GM12892 (cell line): ENCODE measurements around the gene GPR31.

Experiments used
- DNase-seq: peaks from one replicate; pipeline ENCODE4 v3.0.0; 2011; ENCODE audit not compliant: insufficient read length
- FAIRE-seq: peaks from 2 replicates; lab custom pipeline; 2011; peaks lifted over from hg19 to GRCh38; lab: Jason Lieb, UNC
- POLR2A ChIP-seq: IDR thresholded peaks from 2 replicates; pipeline ENCODE4 v1.6.1; 2011; ENCODE audit warnings: low read depth, low read length, control low read depth
- POLR2AphosphoS5 ChIP-seq: IDR thresholded peaks from 2 replicates; pipeline ENCODE4 v1.6.1; 2011; ENCODE audit warnings: low read depth, low read length, control low read depth
- TAF1 ChIP-seq: IDR thresholded peaks from 2 replicates; pipeline ENCODE4 v1.6.1; 2011; ENCODE audit warnings: low read depth, mild to moderate bottlenecking, control low read depth, low read length, borderline replicate concordance

Gene GPR31

GRCh38 chr6:167152862-167153261, 4.9 kb downstream of the GPR31 start:
- DNase-seq = no peak
- TF ChIP-seq POLR2AphosphoS5 (peak; percentile 62; the same call in 1 of the 2 replicates), TAF1 (no peak), POLR2A (peak; percentile 64; the same call in 1 of the 2 replicates)
- FAIRE-seq = no peak

DNA sequence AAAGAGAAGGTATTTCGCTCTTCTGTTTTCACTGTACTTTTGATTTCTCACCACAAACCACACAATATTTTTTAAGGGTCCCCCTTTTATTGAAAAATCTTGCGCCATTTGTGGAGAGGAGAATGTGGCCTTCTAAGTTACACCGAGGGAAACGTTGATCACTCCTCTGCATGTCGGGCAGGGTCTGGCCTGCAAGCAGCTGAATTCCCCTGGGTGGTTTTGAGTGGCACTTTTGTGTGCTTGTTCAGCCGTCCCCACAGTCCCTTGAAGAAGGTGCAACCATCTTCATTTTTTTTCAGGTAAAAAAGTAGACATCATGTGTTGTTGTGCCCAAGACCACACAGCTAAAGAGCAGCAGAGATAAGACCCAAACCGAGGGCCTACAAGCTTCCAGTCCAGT, 6.1 kb downstream of the GPR31 start:
- FAIRE-seq = no peak
- TF ChIP-seq POLR2A = no peak
- no peak for TF ChIP-seq POLR2AphosphoS5
- no peak for TF ChIP-seq TAF1
- no peak for DNase-seq

GRCh38 chr6:167150941-167151549, 6.7 kb downstream of the GPR31 start:
- DNase-seq (no peak), FAIRE-seq (peak; percentile 95)
- TF ChIP-seq POLR2A (no peak; the same call in 1 of the 2 replicates), TAF1 (no peak)

GRCh38 chr6:167148997-167149396, 8.8 kb downstream of the GPR31 start:
- DNase-seq (no peak), FAIRE-seq (no peak)
- TF ChIP-seq TAF1 (no peak), POLR2AphosphoS5 (no peak), POLR2A (no peak)

DNA sequence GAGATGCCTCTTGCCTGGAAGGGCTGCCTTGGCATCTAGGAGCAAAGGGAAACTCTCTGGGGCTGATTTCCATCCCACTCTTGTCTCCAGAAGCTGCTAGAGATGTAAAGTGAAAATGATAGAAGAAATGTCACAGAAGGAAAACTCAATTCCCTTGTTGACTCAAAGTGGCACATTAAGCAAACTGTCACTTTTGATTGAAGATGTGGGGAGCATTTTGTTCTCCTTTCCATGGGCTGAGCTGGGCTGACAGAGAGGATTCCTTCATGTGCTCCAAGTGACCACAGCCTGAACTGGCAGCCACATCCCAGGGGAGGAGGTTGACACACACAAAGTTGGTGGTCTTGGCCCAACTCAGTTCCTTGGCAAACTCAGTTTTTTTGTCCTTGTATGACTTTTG, 9.8 kb downstream of the GPR31 start:
- FAIRE-seq (no peak), DNase-seq (no peak)
- TF ChIP-seq POLR2A (no peak), POLR2AphosphoS5 (no peak), TAF1 (no peak)

- no peak for FAIRE-seq
- TF ChIP-seq TAF1 (no peak), POLR2A (no peak), POLR2AphosphoS5 (no peak)
- DNase-seq = no peak
Measured at GRCh38 chr6:167146977-167147376, 10.8 kb downstream of the GPR31 start.

DNA sequence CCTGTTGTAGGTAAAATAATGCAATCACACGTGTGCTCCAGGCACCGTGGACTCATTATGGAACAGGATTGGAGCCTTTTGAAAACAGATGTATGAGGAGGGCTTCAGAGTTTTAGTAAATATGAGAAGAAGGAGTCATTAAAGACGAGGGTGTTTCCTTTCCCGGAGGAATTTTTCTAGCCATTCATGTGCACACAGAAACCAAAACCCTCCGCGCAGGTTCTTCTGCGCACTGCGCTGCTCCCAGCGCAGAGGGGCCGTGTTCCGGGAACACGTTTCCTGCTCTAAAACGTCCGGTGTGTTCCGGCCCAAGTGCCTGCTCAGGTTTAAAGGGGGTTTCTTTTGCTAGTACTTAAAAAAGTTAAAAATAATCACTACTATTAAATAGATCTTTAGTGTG, 11.6 kb downstream of the GPR31 start:
- DNase-seq (no peak), FAIRE-seq (no peak)
- TF ChIP-seq TAF1 (no peak), POLR2AphosphoS5 (no peak), POLR2A (no peak)

GRCh38 chr6:167145461-167145860, 12.3 kb downstream of the GPR31 start:
- no peak for FAIRE-seq
- TF ChIP-seq POLR2A (no peak), TAF1 (no peak), POLR2AphosphoS5 (no peak)
- DNase-seq = no peak

DNA sequence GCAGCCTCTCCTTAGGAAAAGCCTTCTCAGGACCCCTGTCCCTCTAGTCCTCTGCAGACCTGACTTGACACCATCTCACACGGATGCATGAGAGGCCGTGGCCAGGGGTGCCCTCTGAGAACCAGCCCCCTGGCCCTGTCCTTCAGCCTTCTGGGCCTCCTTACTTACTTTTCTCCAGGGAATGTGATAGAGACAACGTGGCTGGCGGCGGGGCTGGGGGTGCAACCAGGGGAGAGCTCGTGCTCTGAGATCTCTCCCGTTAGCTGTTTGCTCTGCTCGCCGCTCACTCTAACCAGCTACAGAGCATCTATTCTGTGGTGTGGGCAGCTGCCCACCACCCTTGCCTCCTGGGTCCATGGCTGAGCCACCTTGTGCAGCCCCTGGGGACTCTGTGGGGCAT, 14.7 kb downstream of the GPR31 start:
- FAIRE-seq (no peak), DNase-seq (no peak)
- no peak for TF ChIP-seq POLR2A
- no peak for TF ChIP-seq TAF1
- TF ChIP-seq POLR2AphosphoS5 = no peak

- DNase-seq = no peak
- no peak for TF ChIP-seq POLR2A
- TF ChIP-seq POLR2AphosphoS5 = no peak
- TF ChIP-seq TAF1 = no peak
- no peak for FAIRE-seq
Measured at GRCh38 chr6:167142433-167142761, 15.4 kb downstream of the GPR31 start.

DNA sequence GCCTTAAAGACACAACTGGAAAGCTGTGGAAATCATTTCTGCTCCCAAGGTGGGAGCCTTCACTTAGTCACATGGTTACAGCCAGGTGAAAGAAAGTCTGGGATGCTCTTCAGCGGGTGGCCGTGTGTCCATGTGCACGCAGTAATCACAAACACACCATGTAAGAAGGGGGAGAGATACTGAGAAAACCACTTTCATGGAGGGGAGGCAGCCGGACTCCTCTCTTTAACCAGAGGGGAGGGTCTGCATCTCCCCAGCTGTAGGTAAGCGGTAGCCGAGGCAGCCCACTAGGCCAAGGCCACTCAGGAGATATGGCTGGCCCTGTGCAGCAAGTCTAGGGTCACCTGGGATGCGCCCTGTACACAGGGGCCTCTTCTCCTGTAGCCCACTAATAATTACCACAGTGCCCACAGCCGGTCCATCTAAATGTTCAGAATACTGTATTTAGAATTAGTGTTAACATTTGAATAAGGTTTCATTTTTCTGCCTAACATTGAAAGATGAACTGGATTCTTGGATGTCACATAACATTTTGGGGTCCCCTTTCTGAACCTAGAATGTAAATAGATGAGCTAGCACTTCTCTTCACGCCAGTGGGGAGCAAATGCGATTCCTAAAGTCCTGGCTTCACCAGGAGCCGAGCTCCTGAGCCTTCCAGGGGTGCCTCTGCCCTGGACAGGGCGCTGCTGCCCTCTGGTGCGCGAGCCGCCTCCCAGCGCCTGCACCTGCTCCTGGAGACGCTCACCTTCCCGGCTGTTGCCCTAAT, 15.9 kb downstream of the GPR31 start:
- FAIRE-seq (peak; percentile 80), DNase-seq (peak; percentile 65)
- TF ChIP-seq POLR2A (no peak), TAF1 (no peak), POLR2AphosphoS5 (no peak)

GRCh38 chr6:167140589-167141474, 16.9 kb downstream of the GPR31 start:
- FAIRE-seq = peak; percentile 67
- TF ChIP-seq POLR2AphosphoS5 (no peak), POLR2A (no peak), TAF1 (no peak)
- DNase-seq = no peak
